Stomach (tissue), 4 donors: ENCODE results near the gene STX2.

Source experiments
- EP300 ChIP-seq: sonication (generic); formaldehyde crosslinking; IDR thresholded peaks from one replicate; pipeline ENCODE4 v1.6.1; 2017; ENCODE audit warnings: antibody characterized with exemption
- POLR2A ChIP-seq, 4 donors: fragments of 450-650 bp; IDR thresholded peaks; one replicate each; pipeline ENCODE4 v1.6.1; 2016; ENCODE audit warnings: antibody characterized with exemption in 4 of 4, control low read depth in 2 of 4, mild to moderate bottlenecking in 1 of 4, moderate library complexity in 1 of 4
- TF ChIP-seq, protein P1 (sequence below), 7 experiments: fragments of 450-650 bp in 4 of 7; fragments of 200-600 bp in 3 of 7; sonication (generic) in 3 of 7; IDR thresholded peaks; one replicate each; pipeline ENCODE4 v1.5.1; 2016 to 2019; ENCODE audit warnings: antibody characterized with exemption in 7 of 7, control low read depth in 2 of 7, mild to moderate bottlenecking in 1 of 7

GRCh38 chr12:130768120-130768519 lies 70.9 kb downstream of the STX2 start:
- TF ChIP-seq, protein P1, sequence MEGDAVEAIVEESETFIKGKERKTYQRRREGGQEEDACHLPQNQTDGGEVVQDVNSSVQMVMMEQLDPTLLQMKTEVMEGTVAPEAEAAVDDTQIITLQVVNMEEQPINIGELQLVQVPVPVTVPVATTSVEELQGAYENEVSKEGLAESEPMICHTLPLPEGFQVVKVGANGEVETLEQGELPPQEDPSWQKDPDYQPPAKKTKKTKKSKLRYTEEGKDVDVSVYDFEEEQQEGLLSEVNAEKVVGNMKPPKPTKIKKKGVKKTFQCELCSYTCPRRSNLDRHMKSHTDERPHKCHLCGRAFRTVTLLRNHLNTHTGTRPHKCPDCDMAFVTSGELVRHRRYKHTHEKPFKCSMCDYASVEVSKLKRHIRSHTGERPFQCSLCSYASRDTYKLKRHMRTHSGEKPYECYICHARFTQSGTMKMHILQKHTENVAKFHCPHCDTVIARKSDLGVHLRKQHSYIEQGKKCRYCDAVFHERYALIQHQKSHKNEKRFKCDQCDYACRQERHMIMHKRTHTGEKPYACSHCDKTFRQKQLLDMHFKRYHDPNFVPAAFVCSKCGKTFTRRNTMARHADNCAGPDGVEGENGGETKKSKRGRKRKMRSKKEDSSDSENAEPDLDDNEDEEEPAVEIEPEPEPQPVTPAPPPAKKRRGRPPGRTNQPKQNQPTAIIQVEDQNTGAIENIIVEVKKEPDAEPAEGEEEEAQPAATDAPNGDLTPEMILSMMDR (IDR thresholded peaks at IDR 0.05): no peak
- no peak for TF ChIP-seq POLR2A (IDR thresholded peaks at IDR 0.05)
- no peak for TF ChIP-seq EP300
